Kidney (tissue), 14 donors: ENCODE results near the gene DIPK1C. TPM values are rescaled to one million over a fixed set of nuclear protein-coding genes. Genes with fewer than 3 reads are reported as not detected.

Experiments
- DNase-seq, 5 donors: peaks; one replicate each; pipeline ENCODE4 v3.0.0-alpha.2; 2013 to 2020
- FAIRE-seq: peaks from 2 replicates; lab custom pipeline; 2012; peaks lifted over from hg19 to GRCh38; lab: Jason Lieb, UNC
- H3K27ac ChIP-seq, 2 donors: one replicate each; pipeline ENCODE4 v1.7.0; 2013; ENCODE audit warnings: low read depth in 2 of 2, low read length in 2 of 2, inconsistent platforms in 1 of 2
- H3K27me3 ChIP-seq: one replicate; pipeline ENCODE4 v1.7.1; 2013; ENCODE audit warnings: low read length, inconsistent platforms; ENCODE audit not compliant: control insufficient read depth, insufficient read depth
- H3K36me3 ChIP-seq, 3 donors: one replicate each; pipeline versions ENCODE4 v1.7.0 to v1.7.1; 2013; ENCODE audit warnings: low read length in 3 of 3, control low read depth in 1 of 3, inconsistent platforms in 1 of 3; ENCODE audit not compliant: insufficient read depth in 3 of 3, control insufficient read depth in 2 of 3
- H3K4me1 ChIP-seq, 3 donors: one replicate each; pipeline versions ENCODE4 v1.7.0 to v1.7.1; 2013; ENCODE audit warnings: low read length in 3 of 3, inconsistent platforms in 1 of 3, low read depth in 1 of 3; ENCODE audit not compliant: control insufficient read depth in 2 of 3, insufficient read depth in 2 of 3
- H3K4me3 ChIP-seq, 3 donors: one replicate each; pipeline versions ENCODE4 v1.7.0 to v1.8.1; 2013; ENCODE audit warnings: low read length in 3 of 3, control low read depth in 1 of 3, inconsistent platforms in 1 of 3
- H3K9ac ChIP-seq, 3 donors: one replicate each; pipeline versions ENCODE4 v1.7.0 to v1.7.1; 2013; ENCODE audit warnings: low read length in 3 of 3, control low read depth in 1 of 3, inconsistent platforms in 1 of 3
- H3K9me3 ChIP-seq, 3 donors: one replicate each; pipeline versions ENCODE4 v1.7.0 to v1.7.1; 2013; ENCODE audit warnings: low read length in 3 of 3, control low read depth in 1 of 3, inconsistent platforms in 1 of 3; ENCODE audit not compliant: control insufficient read depth in 2 of 3, insufficient read depth in 1 of 3
- CTCF ChIP-seq: IDR thresholded peaks from 3 replicates; pipeline ENCODE4 v1.5.1; 2012; ENCODE audit warnings: mild to moderate bottlenecking, moderate library complexity, borderline replicate concordance; ENCODE audit not compliant: insufficient read depth; ENCODE audit errors: extremely low read depth
- intact Hi-C: fragments of 100-400 bp; cut with DNase I; formaldehyde crosslinking; loops from one replicate; pipeline ENCODE4 v1.11.1; 2022
- polyA plus RNA-seq: library from polyadenylated mRNA; stranded (reverse); fragments of 350-450 nt; fragmentation: Illumina TruSeq; extraction: RNeasy Lipid Tissue Mini Kit (QIAGEN cat#74804); gene quantifications from one replicate; pipeline ENCODE4 v1.2.3, GENCODE V29; 2014; ENCODE audit warnings: low read depth, low replicate concordance; ENCODE audit not compliant: insufficient read depth
- total RNA-seq: library from RNA; stranded (reverse); fragmentation: NEBNext Ultra II Directional; extraction: Animal tissue kit (Norgen Biotek cat#: 25700); gene quantifications from one replicate; pipeline ENCODE4 v1.2.1, GENCODE V29; 2021
- donor health status: control.
- donor health status: control.
- donor health status: control.
- donor health status: control.
- donor health status: control.
- donor health status: DM: yes; HTN: yes; CAD: no.
- donor health status: Normal renal cell carcinoma (clear cell type).

DIPK1C gene
- total and polyA plus RNA-seq, 2 donors from 2014 or later = 0.09 TPM; not detected in 1

- TF ChIP-seq CTCF = no peak
- Histone ChIP-seq H3K27ac (no peak overlapping the region), H3K9ac (no peak overlapping the region), H3K36me3 (no peaks in the 10 kb centered on the region), H3K27me3 (no peaks in the 10 kb centered on the region), H3K4me3 (no peak overlapping the region), H3K9me3 (no peaks in the 10 kb centered on the region), H3K4me1 (peaks cover 0 to 8% (median 6%) of the 10 kb centered on the region in 3 donors)
- no peak for DNase-seq
- intact Hi-C loops = no loop called here
- FAIRE-seq = no peak
Measured at GRCh38 chr18:74400813-74401212, 56.3 kb downstream of the DIPK1C start.

- no peak overlapping the region for H3K4me3 ChIP-seq
- intact Hi-C loops = no loop called here
- H3K27ac ChIP-seq = peak overlapping the region in 1 of 2 donors; percentile 28
- DNase-seq (no peak), FAIRE-seq (no peak)
- no peak overlapping the region for H3K9ac ChIP-seq
- no peak for TF ChIP-seq CTCF
- no peaks in the 10 kb centered on the region for H3K27me3 ChIP-seq
- H3K4me1 ChIP-seq = peaks cover 0 to 10% (median 6%) of the 10 kb centered on the region in 3 donors
- H3K36me3 ChIP-seq = no peaks in the 10 kb centered on the region
- no peaks in the 10 kb centered on the region for H3K9me3 ChIP-seq
Measured at GRCh38 chr18:74399091-74399887, 57.8 kb downstream of the DIPK1C start.

- TF ChIP-seq CTCF = no peak
- Histone ChIP-seq H3K36me3 (no peaks in the 10 kb centered on the region), H3K27ac (no peak overlapping the region), H3K4me3 (no peak overlapping the region), H3K9me3 (no peaks in the 10 kb centered on the region), H3K4me1 (peaks cover 0 to 10% (median 6%) of the 10 kb centered on the region in 3 donors), H3K9ac (no peak overlapping the region), H3K27me3 (no peaks in the 10 kb centered on the region)
- DNase-seq = no peak
- intact Hi-C loops = no loop called here
- no peak for FAIRE-seq
Measured at GRCh38 chr18:74397572-74397971, 59.5 kb downstream of the DIPK1C start.
